Superior temporal gyrus (tissue), 1 donor: ENCODE data around the gene VIL1.

Experiments used
- DNase-seq: peaks from one replicate; pipeline ENCODE4 v3.0.0-alpha.2; 2016; ENCODE audit errors: extremely low spot score

Gene VIL1

DNA sequence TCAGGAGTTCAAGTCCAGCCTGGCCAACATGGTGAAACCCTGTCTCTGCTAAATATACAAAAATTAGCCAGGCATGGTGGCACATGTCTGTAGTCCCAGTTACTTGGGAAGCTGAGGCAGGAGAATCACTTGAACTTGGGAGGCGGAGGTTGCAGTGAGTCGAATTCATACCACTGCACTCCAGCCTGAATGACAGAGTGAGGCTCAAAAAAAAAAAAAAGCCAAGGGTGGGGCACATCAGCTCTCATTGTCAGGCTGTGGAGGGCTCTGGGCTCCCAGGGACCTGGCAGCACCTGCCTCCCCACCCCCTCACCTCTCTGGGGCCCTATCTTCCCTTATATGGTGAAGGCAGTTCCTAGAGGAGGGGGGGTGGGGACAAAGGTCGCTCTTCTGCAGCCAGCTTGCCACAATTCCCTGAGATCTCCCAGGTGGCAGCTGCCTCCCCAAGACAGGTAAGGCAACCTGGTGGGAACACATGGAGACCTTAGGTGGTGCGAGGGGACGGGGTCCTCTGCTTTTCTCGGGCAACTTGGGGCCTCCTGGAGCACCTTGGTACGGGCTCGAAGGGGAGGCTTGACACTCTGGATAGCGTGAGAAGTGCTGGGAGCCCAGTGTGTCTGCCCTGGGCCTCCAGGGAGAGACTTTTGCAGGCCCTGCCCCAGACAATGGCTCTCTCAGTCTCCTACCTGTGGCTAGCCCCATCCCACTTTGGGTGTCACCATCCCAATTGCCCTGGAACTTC lies at the start of gene VIL1:
TSS of gene VIL1 (plus strand) at position 407 of the 742 bp plus-strand sequence. CDS start 4,656 bp downstream, outside the sequence.
- DNase-seq, result no peak

DNA sequence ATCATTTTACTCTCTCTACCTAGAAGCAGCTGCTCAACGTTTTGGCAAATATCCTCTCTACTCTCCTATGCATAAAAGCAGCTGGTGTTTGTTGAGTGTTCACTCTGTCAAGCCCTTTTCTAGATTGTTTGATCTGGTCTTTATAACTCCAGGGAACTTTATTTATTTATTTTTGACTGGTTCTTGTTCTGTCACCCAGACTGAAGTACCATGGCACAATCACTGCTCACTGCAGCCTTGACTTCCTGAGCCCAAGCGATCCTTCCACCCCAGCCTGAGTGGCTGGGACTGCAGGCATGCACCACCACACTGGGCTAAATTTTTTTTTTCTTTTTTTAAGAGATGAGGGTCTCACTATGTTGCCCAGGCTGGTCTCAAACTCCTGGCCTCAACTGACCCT lies 49.6 kb upstream of the VIL1 start:
- no peak for DNase-seq

DNA sequence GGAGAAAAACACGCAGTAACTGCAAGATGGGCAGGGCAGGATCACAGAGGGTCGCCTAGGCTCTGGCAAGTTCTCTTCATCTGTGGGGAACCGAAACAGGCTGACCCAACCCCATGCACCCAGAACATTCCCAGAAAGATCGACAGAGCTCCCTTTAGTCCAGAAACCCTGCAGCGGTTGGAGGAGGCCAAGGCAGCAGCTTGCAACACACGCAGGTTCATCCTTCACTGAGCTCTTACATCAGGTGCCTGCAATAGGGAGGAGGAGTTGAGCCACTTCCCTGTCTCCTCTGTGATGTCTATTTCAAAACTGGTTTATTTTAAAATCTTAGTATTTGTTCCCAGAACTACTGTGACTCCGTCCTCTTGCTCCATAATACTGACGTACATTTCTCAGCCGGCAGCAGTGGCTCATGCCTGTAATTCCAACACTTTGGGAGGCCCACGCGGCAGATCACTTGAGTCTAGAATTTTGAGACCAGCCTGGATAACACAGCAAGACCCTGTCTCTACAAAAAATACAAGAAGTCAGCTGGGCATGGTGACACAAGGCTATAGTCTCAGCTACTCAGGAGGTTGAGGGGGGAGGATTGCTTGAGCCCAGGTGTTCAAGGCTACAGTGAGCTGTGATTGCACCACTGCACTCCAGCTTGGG lies 48.4 kb upstream of the VIL1 start:
- peak; percentile 53 for DNase-seq

DNA sequence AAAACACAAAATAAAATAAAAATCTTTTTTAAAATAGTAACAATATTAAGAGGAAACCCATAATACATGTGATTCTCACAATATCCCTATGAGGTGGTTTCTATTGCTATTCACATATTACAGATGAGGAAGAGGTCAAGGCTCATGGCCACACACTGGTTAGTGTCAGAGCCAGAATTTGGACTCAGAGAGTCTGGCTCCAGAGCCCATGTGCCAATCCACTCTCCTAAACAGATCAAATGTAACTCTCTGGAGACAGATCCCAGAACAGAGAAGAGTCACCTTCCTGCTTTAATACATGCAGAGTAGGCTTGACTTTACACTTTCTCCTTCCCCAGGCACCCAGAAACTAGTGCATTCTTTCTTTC lies 47.0 kb upstream of the VIL1 start:
- DNase-seq, result no peak

DNA sequence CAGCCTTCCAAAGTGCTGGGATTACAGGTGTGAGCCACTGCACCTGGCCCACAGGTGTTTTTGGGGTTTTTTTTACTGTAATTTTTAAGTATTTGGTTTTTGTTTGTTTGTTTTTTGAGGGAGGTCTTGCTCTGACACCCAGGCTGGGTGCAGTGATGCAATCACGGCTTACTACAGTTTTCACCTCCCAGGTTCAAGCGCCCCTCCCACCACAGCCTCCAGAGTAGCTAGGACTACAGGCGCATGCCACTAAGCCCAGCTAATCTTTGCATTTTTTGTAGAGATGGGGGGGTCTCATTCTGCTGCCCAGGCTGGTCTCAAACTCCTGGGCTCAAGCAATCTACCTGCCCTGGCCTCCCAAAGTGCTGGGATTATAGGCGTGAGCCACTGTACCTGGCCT lies 44.1 kb upstream of the VIL1 start:
- DNase-seq, result no peak

DNA sequence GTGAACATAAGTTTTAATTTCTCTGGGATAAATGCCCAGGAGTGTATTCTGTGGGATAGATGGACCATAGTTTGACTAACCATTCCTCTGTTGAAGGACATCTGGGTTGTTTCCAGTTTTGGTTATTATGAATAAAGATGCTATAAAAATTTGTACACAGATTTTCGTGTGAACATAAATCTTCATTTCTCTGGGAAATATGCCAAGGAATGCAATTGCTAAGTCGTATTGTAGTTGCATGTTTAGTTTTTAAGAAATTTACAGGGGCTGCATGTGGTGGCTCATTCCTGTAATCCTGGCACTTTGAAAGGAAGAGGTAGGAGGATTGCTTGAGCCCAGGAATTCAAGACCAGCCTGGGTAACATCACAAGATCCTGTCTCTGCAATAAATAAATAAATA lies 43.7 kb upstream of the VIL1 start:
- no peak for DNase-seq

DNA sequence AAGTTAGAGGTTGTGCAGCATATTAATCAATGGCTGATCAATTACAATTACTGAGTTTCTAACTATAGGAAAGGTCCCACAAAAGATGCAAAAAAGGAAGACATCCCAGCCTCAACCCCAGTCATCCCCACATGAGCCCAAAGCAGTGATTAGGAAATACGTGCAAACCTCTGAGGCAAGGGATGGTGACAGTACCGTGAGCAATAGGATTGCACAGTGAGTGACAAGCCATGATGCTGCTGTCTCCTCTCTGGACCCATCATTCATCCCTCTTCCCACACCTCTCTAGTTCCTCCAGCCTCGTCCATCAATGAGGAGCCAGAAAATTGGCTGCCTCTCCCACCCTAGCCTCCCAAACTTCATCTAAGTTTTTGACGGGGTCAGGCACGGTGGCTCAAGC lies 40.9 kb upstream of the VIL1 start:
- DNase-seq, result no peak

DNA sequence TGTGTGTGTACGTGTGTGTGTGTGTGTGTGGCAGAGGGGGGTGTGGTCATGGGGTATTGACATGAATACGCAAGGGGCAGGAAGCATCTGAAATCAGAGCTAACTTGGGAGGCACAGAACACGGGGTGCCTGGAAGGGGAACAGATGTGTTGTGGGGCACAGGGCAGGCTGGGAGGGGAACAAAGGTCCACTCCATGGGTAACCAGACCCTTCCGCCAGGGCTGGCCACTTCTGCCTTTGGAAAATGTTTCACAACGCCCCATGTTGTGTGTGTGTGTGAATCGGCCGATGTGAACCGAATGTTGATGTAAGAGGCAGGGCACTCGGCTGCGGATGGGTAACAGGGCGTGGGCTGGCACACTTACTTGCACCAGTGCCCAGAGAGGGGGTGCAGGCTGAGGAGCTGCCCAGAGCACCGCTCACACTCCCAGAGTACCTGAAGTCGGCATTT lies 37.0 kb upstream of the VIL1 start, which contains the start of gene SLC11A1:
TSS of gene SLC11A1 (plus strand) at position 358 of the 451 bp plus-strand sequence. CDS start 96 bp downstream, outside the sequence.
- no peak for DNase-seq

DNA sequence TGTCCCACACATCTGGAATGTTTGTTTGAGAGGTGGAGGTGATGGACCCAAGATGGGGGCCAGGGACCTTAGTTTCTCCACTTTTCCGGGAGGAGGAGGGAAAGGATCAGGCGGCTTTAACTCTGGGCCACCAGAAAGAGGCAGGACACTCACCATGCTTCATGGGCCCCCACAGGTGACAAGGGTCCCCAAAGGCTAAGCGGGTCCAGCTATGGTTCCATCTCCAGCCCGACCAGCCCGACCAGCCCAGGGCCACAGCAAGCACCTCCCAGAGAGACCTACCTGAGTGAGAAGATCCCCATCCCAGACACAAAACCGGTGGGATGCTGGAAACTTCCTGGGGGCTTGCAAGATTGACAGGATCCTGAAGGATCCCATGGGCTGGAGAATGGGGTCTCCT lies 36.1 kb upstream of the VIL1 start:
- DNase-seq, result no peak

DNA sequence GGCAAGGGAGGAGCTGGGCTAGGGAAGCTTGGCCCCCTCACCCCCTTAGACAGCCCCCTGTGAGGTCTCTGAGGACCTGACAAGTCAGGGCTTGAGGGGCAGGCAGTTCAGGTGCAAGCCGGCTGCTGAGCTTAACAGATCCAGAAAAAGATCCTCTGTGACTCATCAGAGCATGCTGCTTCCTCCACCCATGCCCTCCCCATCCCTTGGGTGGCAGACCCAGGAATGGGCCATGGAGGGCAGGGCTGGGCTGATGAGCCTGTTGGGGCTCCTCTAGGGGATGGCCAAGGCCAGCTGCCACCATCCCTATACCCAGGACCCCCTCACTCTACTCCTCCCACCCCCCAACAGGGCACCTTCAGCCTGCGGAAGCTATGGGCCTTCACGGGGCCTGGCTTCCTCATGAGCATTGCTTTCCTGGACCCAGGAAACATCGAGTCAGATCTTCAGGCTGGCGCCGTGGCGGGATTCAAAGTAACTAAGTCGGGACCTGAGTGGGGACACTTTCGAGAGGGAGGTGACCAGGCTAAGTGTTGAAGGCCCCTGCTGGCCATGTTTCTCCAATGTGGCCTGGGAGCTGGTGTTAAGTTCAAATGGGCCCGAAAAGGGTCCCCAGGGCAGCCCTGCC lies 34.9 kb upstream of the VIL1 start:
- no peak for DNase-seq

DNA sequence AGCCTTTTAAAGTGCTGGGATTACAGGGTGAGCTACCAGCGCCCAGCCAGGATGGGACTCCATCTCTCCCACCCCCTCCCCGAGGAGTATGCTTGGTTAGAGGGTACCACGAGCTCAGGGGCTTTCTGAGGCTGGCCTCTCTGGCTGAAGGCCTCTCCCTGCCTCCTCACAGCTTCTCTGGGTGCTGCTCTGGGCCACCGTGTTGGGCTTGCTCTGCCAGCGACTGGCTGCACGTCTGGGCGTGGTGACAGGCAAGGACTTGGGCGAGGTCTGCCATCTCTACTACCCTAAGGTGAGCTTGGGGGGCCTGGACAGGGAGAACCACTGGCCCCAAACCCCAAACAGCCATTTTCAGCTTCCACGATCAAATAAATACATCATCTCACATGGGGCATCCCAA lies 33.9 kb upstream of the VIL1 start:
- DNase-seq, result no peak

DNA sequence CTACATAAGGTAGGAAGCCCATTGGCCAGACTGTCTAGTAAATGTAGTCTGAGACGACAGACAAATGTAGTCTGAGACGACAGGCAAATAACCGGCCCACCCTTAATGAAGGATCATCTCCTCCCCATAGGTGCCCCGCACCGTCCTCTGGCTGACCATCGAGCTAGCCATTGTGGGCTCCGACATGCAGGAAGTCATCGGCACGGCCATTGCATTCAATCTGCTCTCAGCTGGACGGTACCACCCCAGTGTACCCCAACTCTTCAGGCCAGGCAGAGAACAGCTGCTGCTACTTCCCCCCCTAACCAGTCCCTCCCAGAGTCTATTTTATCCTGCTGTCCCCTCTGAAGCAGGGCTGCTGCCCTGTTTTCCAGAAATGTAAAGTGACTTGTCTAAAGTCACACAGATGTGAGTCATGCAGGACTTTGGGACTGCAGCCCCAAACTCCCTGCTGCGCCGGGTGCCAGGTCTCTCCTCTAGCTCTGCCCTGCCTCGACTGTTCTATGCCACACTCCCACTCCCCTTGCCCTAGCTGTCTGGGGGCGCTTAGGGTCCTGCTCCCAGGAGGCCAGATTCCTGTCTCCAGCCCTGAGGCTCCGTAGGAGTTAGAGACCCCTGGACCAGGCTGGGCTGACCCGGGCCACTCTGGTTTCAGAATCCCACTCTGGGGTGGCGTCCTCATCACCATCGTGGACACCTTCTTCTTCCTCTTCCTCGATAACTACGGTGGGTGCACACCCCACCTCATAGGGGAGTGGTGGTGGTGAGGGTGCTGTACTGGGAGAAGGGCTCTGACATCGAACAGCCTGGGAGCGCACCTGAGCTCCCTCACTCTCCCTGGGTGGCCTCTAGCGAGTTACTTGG lies 32.2 kb upstream of the VIL1 start:
- DNase-seq, result no peak

DNA sequence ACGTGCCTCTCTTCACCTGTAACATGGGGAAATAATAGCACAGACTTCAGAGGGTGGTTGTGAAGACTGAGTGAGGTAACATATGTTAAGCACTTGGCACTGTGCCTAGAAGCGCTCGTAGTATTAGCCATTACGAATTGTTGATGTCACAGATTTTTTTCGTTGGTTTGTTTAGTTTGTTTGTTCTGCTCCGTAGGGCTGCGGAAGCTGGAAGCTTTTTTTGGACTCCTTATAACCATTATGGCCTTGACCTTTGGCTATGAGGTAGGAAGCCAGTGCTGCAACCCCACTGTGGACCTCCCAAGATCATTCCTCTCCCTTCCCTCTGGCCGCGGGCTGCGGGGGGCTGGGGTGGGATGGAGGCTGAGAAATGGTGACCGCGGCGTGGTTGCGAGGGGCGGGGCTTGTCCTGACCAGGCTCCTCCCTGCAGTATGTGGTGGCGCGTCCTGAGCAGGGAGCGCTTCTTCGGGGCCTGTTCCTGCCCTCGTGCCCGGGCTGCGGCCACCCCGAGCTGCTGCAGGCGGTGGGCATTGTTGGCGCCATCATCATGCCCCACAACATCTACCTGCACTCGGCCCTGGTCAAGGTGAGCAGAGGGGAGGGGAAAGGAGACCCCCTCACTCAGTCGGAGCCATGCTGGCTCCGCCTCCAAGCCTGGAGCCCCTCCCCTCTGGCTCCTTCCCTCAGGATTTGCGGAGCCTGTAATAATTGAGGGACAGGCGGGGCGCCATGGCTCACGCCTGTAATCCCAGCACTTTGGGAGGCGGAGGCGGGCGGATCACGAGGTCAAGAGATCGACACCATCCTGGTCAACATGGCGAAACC lies 31.3 kb upstream of the VIL1 start:
- no peak for DNase-seq

DNA sequence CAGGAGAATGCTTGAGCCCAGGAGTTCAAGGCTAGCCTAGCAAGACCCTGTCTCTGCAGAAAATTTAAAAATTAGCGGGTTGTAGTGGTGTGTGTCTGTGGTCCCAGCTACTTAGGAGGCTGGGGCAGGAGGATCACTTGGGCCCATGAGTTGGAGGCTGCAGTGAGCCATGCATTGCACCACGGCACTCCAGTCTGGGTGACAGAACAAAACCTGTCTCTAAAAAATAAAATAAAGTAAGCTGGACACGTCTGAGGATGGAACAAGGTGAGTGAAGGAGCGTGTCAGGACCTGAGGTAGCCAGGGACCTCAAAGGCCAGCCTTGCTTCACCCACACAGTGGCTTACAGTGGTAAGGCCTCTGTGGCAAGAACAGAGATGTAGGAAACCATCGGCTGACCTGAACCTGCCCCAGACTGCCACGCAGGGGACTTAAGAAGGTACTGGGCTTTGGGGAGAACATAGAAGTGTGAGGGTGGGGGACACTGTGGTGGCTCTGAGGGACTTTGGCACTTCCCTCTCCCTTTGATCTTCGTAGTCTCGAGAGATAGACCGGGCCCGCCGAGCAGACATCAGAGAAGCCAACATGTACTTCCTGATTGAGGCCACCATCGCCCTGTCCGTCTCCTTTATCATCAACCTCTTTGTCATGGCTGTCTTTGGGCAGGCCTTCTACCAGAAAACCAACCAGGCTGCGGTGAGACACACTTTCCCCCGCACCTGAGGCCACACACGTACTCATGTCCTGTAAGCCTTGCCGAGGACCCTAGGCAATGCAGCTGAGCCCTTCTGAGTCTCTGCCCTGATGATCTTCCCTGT lies 29.4 kb upstream of the VIL1 start:
- DNase-seq, result no peak

DNA sequence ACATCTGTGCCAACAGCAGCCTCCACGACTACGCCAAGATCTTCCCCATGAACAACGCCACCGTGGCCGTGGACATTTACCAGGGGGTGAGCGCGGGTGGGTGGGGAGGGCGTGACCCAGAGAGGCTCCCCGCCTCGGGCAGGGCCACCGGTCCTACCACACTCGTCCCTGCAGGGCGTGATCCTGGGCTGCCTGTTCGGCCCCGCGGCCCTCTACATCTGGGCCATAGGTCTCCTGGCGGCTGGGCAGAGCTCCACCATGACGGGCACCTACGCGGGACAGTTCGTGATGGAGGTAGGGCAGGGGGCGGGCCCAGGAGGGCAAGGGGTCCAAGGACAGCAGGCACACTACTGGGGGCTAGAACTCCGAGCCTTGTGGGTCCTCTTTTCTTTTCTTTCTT lies 27.7 kb upstream of the VIL1 start:
- DNase-seq, result no peak

DNA sequence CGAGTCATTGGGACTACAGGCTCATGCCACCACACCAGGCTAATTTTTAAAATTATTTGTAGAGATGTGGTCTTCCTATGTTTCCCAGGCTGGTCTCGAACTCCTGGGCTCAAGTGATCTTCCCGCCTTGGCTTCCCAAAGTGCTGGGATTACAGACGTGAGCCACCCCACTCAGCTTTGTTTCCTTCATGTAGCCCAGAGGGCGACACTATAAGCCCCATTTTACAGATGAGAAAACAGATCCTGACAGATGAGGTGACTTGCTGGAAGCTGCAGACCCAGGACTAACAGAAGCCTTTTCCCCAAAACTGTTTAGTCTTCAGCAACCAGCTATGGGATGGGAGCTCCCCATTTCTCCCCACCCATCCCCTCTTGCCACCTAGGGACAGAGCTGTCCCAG lies 26.5 kb upstream of the VIL1 start:
- no peak for DNase-seq

DNA sequence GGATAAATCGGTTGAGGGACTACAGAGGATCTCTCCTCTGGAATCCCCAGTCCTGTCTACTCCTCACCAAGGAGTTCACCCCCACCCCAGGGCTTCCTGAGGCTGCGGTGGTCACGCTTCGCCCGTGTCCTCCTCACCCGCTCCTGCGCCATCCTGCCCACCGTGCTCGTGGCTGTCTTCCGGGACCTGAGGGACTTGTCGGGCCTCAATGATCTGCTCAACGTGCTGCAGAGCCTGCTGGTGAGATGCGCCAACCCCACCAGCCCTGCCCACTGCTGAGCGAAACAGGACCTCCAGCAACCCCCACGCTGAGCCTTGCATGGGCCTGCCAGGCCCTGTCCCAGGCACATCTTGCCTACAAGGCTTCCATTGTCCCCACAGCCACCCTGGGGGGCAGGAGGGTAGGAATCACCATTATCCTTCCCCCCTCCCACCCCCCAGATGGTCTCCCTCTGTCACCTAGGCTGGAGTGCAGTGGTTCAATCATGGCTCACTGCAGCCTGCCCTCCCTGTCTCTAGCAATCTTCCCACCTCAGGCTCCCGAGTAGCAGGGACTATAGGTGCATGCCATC lies 25.9 kb upstream of the VIL1 start:
- DNase-seq, result no peak

DNA sequence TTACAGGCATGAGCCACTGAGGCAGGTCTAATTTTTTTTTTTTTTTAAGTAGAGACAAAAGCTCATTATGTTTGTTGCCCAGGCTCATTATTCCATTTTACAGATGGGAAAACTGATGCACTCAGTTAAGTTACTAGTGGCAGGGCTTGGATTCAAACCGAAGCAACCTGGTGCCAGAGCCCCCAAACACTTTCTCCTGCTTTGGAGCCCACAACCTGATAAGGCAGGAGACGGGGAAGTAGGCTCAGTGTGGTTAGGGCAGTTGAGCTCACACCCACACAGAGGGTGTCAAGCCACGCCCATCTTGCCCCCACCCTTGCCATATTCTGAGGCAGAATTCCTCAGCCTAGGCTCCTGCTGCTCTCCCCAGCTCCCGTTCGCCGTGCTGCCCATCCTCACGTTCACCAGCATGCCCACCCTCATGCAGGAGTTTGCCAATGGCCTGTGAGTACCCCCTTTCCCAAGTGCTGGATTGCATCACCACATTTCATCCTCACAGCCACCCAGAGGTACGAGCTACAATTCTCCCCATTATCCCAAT lies 25.1 kb upstream of the VIL1 start:
- no peak for DNase-seq

DNA sequence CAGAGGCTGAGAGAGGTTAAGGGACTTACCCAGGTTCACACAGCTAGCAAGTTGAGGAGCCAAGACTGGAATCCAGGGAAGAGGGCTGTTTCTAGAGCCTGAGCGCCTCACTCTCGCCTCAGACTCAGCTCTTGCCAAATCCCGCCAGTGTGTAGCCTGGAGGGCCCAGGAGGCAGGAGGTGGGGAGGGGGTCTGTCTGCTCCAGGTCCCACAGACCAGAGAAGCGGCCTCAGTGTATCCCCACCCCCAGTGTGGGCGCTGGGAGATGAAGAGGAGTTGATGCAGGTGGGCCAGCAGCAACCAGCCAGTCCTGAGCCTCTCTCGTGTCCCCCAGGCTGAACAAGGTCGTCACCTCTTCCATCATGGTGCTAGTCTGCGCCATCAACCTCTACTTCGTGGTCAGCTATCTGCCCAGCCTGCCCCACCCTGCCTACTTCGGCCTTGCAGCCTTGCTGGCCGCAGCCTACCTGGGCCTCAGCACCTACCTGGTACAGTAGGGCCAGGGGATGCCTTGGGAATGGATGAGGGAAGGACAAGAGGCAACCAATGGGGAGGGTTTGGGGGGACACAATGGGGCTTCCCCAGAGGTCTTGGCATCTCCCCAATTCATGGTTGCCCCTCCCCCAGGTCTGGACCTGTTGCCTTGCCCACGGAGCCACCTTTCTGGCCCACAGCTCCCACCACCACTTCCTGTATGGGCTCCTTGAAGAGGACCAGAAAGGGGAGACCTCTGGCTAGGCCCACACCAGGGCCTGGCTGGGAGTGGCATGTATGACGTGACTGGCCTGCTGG lies 24.4 kb upstream of the VIL1 start:
- DNase-seq, result no peak
